OCI-LY7 (cell line): ENCODE data around the gene TOR2A. TPM values are rescaled to one million over a fixed set of nuclear protein-coding genes. Genes with fewer than 3 reads are reported as not detected.

Experiments used
- BruUV-seq: library from RNA; stranded (reverse); fragments of 400-500 nt; replicated peaks from 2 replicates; lab custom pipeline; 2021; lab: Mats Ljungman, UMichigan
- CTCF ChIA-PET: fragments of 300-600 bp; sonication (Branson Sonifier 250); formaldehyde crosslinking; loops from one replicate; lab custom pipeline; 2022; ENCODE audit warnings: antibody characterized with exemption; ENCODE audit not compliant: unreplicated experiment; lab: Charles Lee
- POLR2A ChIA-PET: fragments of 300-600 bp; sonication (Branson Sonifier 250); formaldehyde crosslinking; loops from one replicate; lab custom pipeline; 2022; ENCODE audit warnings: antibody characterized with exemption; lab: Charles Lee
- DNase-seq: peaks from one replicate; pipeline ENCODE4 v3.0.0-alpha.2; 2015; ENCODE audit warnings: low spot score
- H2AFZ ChIP-seq: fragments of 200-600 bp; sonication (generic), shearing (Covaris generic); 2 replicates; pipeline ENCODE4 v1.6.1; 2014; ENCODE audit warnings: mild to moderate bottlenecking, antibody characterized with exemption, low read length, moderate library complexity
- H3K27ac ChIP-seq: fragments of 200-600 bp; sonication (generic); 2 replicates; pipeline ENCODE4 v1.5.1; 2014; ENCODE audit warnings: mixed run types, low read depth, mild to moderate bottlenecking, moderate library complexity, low read length, inconsistent platforms; ENCODE audit not compliant: poor library complexity, severe bottlenecking
- H3K36me3 ChIP-seq: fragments of 200-600 bp; sonication (generic); 2 replicates; pipeline ENCODE4 v1.6.1; 2014; ENCODE audit warnings: mild to moderate bottlenecking, antibody characterized with exemption, low read length, moderate library complexity, mixed read lengths; ENCODE audit not compliant: insufficient read depth
- H3K4me1 ChIP-seq: fragments of 200-600 bp; sonication (generic); 2 replicates; pipeline ENCODE4 v1.5.1; 2014; ENCODE audit warnings: mild to moderate bottlenecking, low read length; ENCODE audit not compliant: insufficient read depth, poor library complexity, severe bottlenecking
- H3K4me2 ChIP-seq: fragments of 200-600 bp; sonication (generic); 2 replicates; pipeline ENCODE4 v1.6.1; 2014; ENCODE audit warnings: mild to moderate bottlenecking, low read length
- H3K4me3 ChIP-seq: fragments of 200-600 bp; sonication (generic); 2 replicates; pipeline ENCODE4 v1.5.1; 2014; ENCODE audit warnings: mild to moderate bottlenecking, low read depth, low read length; ENCODE audit not compliant: poor library complexity, severe bottlenecking
- H3K79me2 ChIP-seq: fragments of 200-600 bp; sonication (generic); 2 replicates; pipeline ENCODE4 v1.6.1; 2016; ENCODE audit warnings: low read depth, mild to moderate bottlenecking, low read length, moderate library complexity, mixed read lengths; ENCODE audit not compliant: insufficient read depth
- H3K9me2 ChIP-seq: fragments of 200-600 bp; sonication (generic); 2 replicates; pipeline ENCODE4 v1.6.1; 2016; ENCODE audit warnings: mild to moderate bottlenecking, low read length, mixed read lengths; ENCODE audit not compliant: insufficient read depth
- H3K9me3 ChIP-seq: fragments of 200-600 bp; sonication (generic); 2 replicates; pipeline ENCODE4 v1.6.1; 2014; ENCODE audit warnings: mild to moderate bottlenecking, mixed run types, low read length, mixed read lengths
- H4K20me1 ChIP-seq: fragments of 200-600 bp; sonication (generic); 2 replicates; pipeline ENCODE4 v1.6.1; 2014; ENCODE audit warnings: mild to moderate bottlenecking, antibody characterized with exemption, low read length, moderate library complexity, mixed read lengths; ENCODE audit not compliant: insufficient read depth
- CTCF ChIP-seq: fragments of 200-600 bp; sonication (generic); conservative IDR thresholded peaks from 2 replicates; pipeline ENCODE4 v1.5.1; 2014; ENCODE audit warnings: mild to moderate bottlenecking, antibody characterized with exemption, low read length, moderate library complexity, mixed read lengths
- EZH2phosphoT487 ChIP-seq: fragments of 200-600 bp; sonication (generic); IDR thresholded peaks from 2 replicates; pipeline ENCODE4 v1.6.1; 2018; ENCODE audit warnings: low read depth, borderline replicate concordance, mild to moderate bottlenecking, mixed run types, antibody characterized with exemption, low read length, moderate library complexity, mixed read lengths
- intact Hi-C: fragments of 100-400 bp; cut with micrococcal nuclease; formaldehyde crosslinking; loops from one replicate; pipeline ENCODE4 v1.10.0; 2022; ENCODE audit not compliant: unreplicated experiment
- total RNA-seq, 2 experiments: library from RNA; depleted of rRNA in 1 of 2; stranded (reverse); fragments of >200 nt in 1 of 2; shearing (Covaris generic) in 1 of 2; gene quantifications; 2 replicates each; pipeline ENCODE4 v1.2.3, GENCODE V29; 2014 to 2022

TOR2A gene
- total RNA-seq, 2 experiments from 2014 or later = 13.9 to 17.9 TPM

DNA sequence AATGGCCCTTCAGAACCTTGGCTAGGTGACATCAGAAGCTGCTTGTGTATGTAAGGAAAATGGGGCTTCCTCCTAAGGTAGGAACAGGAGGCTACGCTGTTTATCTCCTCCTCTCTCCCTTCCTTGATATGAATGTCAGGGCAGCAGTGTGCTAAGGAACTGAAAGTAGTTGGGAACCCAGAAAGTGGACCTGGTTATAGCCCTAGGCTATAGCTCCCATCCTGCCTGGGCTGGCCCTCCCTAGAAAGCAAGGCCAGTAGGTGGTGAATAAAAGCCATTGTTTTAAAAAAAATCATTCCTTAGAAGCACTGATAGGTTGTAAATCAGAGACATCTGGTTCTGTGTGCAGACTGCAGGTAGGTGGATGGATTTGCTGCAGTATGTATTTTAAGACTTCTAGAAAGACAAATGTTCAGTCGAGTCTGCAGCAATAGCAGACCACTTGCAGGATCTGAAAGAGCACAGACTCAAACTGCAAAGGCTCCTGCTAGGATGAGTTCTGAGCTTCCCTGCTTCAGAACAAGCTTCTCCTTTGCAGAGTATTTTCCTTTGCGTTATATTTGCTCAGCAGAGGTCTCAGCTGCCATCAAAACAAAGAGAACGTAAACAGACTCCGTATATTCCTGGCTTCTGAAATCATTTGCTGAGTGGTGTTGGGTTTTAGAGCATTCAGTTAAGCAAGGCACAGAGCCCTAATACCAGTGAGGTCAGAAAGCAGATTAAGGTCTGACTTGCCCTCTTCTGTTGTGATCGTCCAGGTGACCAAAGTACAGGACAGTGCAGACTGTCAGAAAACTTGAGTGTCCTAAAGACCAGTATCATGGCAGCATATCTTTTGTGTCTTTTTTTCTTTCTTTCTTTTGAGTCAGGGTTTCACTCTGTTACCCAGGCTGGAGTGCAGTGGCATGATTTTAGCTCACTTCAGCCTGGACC is 48.4 kb downstream of the TOR2A start:
- Histone ChIP-seq H2AFZ (no peak overlapping the region), H3K79me2 (no peaks in the 10 kb centered on the region), H4K20me1 (no peaks in the 10 kb centered on the region), H3K4me3 (no peak overlapping the region), H3K4me1 (no peaks in the 10 kb centered on the region), H3K9me2 (no peaks in the 10 kb centered on the region), H3K36me3 (no peaks in the 10 kb centered on the region), H3K4me2 (no peak overlapping the region), H3K27ac (no peak overlapping the region), H3K9me3 (no peaks in the 10 kb centered on the region)
- no TSS peak for BruUV-seq
- ChIA-PET CTCF (interaction anchor here (0.5 kb wide), 1 partner anchor 207 kb away, joined by 3 read pairs; no protein-coding TSS in a partner anchor), POLR2A (interaction anchor here (0.6 to 0.7 kb wide), 3 partner anchors 11 to 375 kb away, joined by 3 read pairs; no protein-coding TSS in a partner anchor)
- intact Hi-C loops = no loop called here
- TF ChIP-seq CTCF = no peak
- TF ChIP-seq EZH2phosphoT487 = no peak
- no peak for DNase-seq

DNA sequence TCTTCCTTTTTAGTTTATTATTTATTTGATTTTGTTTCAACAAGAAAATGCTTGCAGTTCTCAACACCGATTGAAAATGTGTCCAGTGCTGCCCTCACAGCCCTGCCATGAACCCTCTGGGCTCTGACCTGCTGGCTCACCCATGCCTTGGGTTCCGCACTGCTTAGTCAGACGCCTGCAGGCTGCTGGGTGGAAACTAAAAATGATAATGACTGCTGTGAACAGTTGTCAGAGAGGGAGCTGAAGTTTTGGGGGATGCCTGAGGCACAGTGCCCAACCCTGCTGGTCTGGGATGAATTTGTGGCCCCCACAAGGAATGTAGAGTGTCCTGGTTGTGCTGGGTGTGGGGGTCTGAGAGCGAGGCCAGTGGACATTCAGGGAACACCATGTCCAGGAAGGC is 50.5 kb downstream of the TOR2A start:
- ChIA-PET CTCF (no interaction called here), POLR2A (interaction anchor here (1.0 kb wide), 1 partner anchor 38 kb away, joined by 4 read pairs; no protein-coding TSS in a partner anchor)
- intact Hi-C loops = no loop called here
- no TSS peak for BruUV-seq
- TF ChIP-seq CTCF (no peak), EZH2phosphoT487 (no peak)
- DNase-seq = no peak
- Histone ChIP-seq H3K36me3 (no peaks in the 10 kb centered on the region), H3K9me2 (no peaks in the 10 kb centered on the region), H3K79me2 (no peaks in the 10 kb centered on the region), H3K4me1 (no peaks in the 10 kb centered on the region), H3K27ac (no peak overlapping the region), H2AFZ (no peak overlapping the region), H3K4me3 (no peak overlapping the region), H4K20me1 (no peaks in the 10 kb centered on the region), H3K9me3 (no peaks in the 10 kb centered on the region), H3K4me2 (no peak overlapping the region)

DNA sequence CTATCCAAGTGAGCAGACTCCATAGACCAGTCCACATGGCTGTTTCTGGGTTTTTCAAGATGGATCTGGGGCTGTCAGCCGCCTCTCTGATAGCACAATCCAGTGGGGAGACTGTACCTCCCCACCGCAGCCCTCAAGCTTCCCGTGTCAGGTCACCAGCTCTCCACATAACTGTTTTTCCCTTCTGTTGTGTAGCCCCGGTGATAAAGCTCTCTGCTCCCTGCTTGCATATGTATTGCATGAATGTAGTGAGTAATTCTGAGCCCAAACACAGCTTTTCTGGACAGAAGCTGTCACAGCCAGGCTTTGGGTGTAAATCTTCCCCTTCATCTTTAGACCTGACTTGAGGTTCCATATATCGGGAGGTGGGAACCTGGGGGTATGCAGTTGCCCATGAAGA is 51.4 kb downstream of the TOR2A start:
- Histone ChIP-seq H3K27ac (no peak overlapping the region), H3K79me2 (no peaks in the 10 kb centered on the region), H3K9me3 (no peaks in the 10 kb centered on the region), H3K36me3 (no peaks in the 10 kb centered on the region), H3K4me3 (no peak overlapping the region), H2AFZ (no peak overlapping the region), H4K20me1 (no peaks in the 10 kb centered on the region), H3K9me2 (no peaks in the 10 kb centered on the region), H3K4me1 (no peaks in the 10 kb centered on the region), H3K4me2 (no peak overlapping the region)
- TF ChIP-seq EZH2phosphoT487 = no peak
- TF ChIP-seq CTCF = no peak
- ChIA-PET POLR2A (interaction anchor here (1.0 kb wide), 1 partner anchor 38 kb away, joined by 4 read pairs; no protein-coding TSS in a partner anchor), CTCF (no interaction called here)
- DNase-seq = no peak
- intact Hi-C loops = no loop called here
- BruUV-seq = no TSS peak
